ENCODE data around the gene PCDH10. TPM values are rescaled to one million over a fixed set of nuclear protein-coding genes. Genes with fewer than 3 reads are reported as not detected.

Gene PCDH10
- total RNA-seq, 4 donors from 2014 or later: 0.13 to 0.19 TPM; not detected in 2

- intact Hi-C loops (cut with DNase I): no loop called here
- H3K4me1 ChIP-seq: peaks cover 28 to 61% (median 34%) of the 10 kb centered on the region in 3 donors
- peak overlapping the region in 3 of 4 donors; percentile 29 to 54 (median 42) for H3K4me3 ChIP-seq
- H3K27ac ChIP-seq: no peak overlapping the region
- TF ChIP-seq POLR2A (IDR thresholded peaks at IDR 0.05) (no peak), CTCF (IDR thresholded peaks at IDR 0.05) (peak; percentile 21 to 81 (median 61))
- no peaks in the 10 kb centered on the region for H3K36me3 ChIP-seq
- H3K27me3 ChIP-seq: peaks cover 7 to 88% (median 21%) of the 10 kb centered on the region in 4 donors
- H3K9me3 ChIP-seq: no peaks in the 10 kb centered on the region
- WGBS, 2 donors: 2 to 4% methylated on average over 19 to 29 of the region's 29 CpGs
- no peak for DNase-seq
Observed at GRCh38 chr4:133146574-133147241, 2.4 kb upstream of the PCDH10 start.

GRCh38 chr4:133147286-133147821 is 1.7 kb upstream of the PCDH10 start:
- WGBS, 2 donors: 2 to 8% methylated on average over 11 to 16 of the region's 23 CpGs
- Histone ChIP-seq H3K4me3 (peak overlapping the region in 3 of 4 donors; percentile 29 to 54 (median 42)), H3K27ac (no peak overlapping the region), H3K36me3 (no peaks in the 10 kb centered on the region), H3K27me3 (peaks cover 7 to 88% (median 25%) of the 10 kb centered on the region in 4 donors), H3K9me3 (no peaks in the 10 kb centered on the region), H3K4me1 (peaks cover 29 to 68% (median 38%) of the 10 kb centered on the region in 3 donors)
- TF ChIP-seq POLR2A (IDR thresholded peaks at IDR 0.05) (no peak), CTCF (IDR thresholded peaks at IDR 0.05) (no peak)
- intact Hi-C loops (cut with DNase I): no loop called here
- DNase-seq: no peak

GRCh38 chr4:133147921-133148689 is 989 bp upstream of the PCDH10 start:
- H3K4me1 ChIP-seq: peaks cover 29 to 75% (median 44%) of the 10 kb centered on the region in 3 donors
- H3K36me3 ChIP-seq: no peaks in the 10 kb centered on the region
- DNase-seq: no peak
- peak overlapping the region; percentile 2 to 54 (median 36) for H3K4me3 ChIP-seq
- H3K9me3 ChIP-seq: no peaks in the 10 kb centered on the region
- TF ChIP-seq CTCF (IDR thresholded peaks at IDR 0.05): no peak
- TF ChIP-seq POLR2A (IDR thresholded peaks at IDR 0.05): no peak
- no peak overlapping the region for H3K27ac ChIP-seq
- H3K27me3 ChIP-seq: peaks cover 7 to 92% (median 29%) of the 10 kb centered on the region in 4 donors
- 4 to 9% methylated on average over 23 to 37 of the region's 54 CpGs for WGBS, 2 donors
- intact Hi-C loops (cut with DNase I): no loop called here

- Histone ChIP-seq H3K36me3 (no peaks in the 10 kb centered on the region), H3K4me3 (peak overlapping the region; percentile 8 to 54 (median 36)), H3K9me3 (no peaks in the 10 kb centered on the region), H3K4me1 (peaks cover 29 to 78% (median 44%) of the 10 kb centered on the region in 3 donors), H3K27ac (no peak overlapping the region), H3K27me3 (peaks cover 7 to 99% (median 32%) of the 10 kb centered on the region in 4 donors)
- no peak for DNase-seq
- TF ChIP-seq POLR2A (IDR thresholded peaks at IDR 0.05) (no peak), CTCF (IDR thresholded peaks at IDR 0.05) (no peak)
- intact Hi-C loops (cut with DNase I): no loop called here
- WGBS, 2 donors: 6 to 8% methylated on average over 8 of the region's 8 CpGs
Observed at GRCh38 chr4:133149364-133149695, 236 bp downstream of the PCDH10 start.

Measured in esophagus squamous epithelium (tissue), 5 donors.